Breast epithelium (tissue), 3 donors: ENCODE measurements around the gene PLOD1.

Source experiments
- CTCF ChIP-seq, 3 donors: fragments of 450-650 bp; IDR thresholded peaks; one replicate each; pipeline ENCODE4 v1.5.1; 2016 to 2017; ENCODE audit warnings: antibody characterized with exemption in 3 of 3, mild to moderate bottlenecking in 3 of 3, moderate library complexity in 3 of 3
- POLR2AphosphoS5 ChIP-seq, 3 donors: sonication (generic); formaldehyde crosslinking; IDR thresholded peaks; one replicate each; pipeline ENCODE4 v1.6.1; 2017; ENCODE audit warnings: antibody characterized with exemption in 3 of 3

DNA sequence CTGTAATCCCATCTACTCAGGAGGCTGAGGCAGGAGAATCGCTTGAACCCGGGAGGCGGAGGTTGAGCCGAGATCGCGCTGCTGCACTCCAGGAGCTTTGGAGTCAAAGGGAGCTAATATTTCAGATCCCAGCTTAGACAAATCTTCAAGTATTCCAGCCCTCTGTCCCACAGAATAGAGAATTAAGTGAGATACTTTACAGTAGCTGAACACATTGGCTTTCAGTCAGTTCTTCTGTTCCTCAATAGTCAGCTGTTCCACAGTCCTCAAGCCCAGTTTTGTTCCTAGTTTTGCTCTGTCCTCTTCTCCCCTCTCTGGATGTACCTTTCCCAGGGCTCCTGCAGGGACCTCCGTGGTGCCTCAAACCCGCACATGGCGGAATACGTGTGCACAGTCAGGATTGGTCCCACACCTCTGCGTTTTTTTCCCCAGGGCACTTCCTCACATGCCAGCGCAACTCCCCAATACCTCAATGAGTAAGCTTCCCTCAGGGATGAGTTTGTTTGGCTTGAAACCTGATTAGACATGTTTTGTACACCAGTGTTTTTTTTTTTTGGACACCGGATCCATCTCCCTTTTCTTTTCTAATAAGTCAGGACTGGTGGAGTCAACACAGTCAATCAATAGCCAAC is 47.0 kb downstream of the PLOD1 start:
- TF ChIP-seq POLR2AphosphoS5 (IDR thresholded peaks at IDR 0.05) (no peak), CTCF (IDR thresholded peaks at IDR 0.05) (no peak)
